HG03060 (cell line): ENCODE measurements around the gene RGS16.
A peak's percentile ranks its signal among the peaks of the same experiment; 100 is the strongest.

Experiments used
- ATAC-seq: cut with Tn5 transposase; IDR thresholded peaks from one replicate; pipeline ENCODE4 v1.9.1; 2021; ENCODE audit warnings: low read depth, moderate number of reproducible peaks; ENCODE audit not compliant: unreplicated experiment

The RGS16 gene

DNA sequence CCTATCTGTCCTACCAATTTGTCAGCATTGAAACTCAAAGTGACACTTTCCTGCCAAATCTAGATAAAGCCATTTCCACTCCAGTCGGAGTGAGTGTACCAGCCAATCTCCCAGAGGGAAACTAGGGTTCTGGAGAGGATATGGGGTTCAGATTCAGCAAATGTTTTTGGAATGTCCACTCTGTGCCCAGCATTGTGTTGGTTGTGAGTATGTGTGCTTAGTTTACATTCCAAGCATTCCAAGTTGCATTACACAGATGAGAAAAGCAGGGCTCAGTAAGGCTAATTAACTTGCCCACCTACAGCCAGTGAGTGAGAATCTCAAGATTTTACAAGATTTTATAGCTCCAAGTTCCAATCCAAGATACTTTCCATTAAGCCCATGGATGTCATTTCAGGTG, 26.4 kb upstream of the RGS16 start:
- no peak for ATAC-seq

DNA sequence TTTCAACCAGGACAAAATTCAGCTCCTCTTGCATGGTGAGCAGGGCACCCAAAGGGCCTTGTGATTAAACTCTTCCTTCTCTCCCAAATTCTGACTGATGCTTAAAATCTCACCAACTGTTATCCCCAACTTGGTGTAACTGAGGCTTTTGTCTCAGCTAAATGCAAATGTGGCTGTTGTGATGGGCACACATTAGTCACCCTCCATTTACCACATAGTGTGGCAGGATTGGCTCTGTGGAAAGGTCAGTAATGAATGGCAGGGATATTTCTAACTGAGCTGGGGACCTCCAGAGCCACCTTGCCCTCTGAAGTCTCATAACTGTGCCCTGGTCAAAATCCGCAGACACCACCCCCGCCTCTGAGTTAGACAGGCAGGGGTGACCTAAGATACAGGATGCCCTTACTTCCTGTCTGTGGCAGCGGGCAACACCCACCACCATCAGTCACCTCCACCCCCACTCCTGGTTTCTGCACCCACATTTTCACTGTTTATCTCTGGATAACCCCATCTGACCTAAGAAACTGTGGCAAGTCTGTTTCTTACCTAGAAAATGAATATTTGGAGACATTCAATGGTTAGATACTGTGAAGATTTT, 25.4 kb upstream of the RGS16 start:
- ATAC-seq: no peak

DNA sequence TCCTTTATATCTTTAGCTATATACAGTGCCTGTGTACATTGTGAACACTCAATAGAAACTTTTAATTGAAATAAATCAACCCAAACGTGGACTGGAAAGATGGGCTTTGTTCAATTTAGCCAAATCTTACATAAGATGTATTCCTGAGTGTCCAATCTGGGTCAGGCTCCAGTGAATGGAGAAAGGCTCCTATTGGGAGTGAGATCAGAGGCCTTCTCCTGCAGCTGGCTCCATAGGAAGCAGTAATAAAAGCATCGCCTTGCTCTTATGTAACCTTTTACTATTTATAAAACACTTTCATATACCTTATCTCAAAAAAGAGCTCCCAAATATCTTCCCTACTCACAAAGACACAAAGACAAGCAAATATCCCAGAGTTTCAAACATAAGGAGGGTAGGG, 24.9 kb upstream of the RGS16 start:
- no peak for ATAC-seq

DNA sequence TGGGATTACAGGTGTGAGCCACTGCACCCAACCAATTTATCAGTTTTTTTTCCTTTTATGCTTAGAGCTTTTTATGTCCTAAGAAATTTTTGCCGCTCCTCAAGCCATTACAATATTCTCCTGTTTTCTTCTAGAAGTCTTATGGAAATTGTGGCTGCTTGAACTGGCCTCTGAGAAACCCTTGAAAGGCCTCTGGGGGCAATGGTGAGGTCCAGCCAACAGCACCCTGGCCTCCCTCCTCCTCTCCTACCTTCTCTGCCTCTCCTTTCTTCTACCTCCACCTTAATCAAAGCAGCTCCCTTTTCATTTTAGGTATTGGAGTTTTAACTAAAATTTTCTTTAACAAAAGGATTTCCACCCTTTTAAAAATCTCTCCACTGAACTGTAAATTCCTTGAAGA, 24.5 kb upstream of the RGS16 start:
- ATAC-seq: no peak

DNA sequence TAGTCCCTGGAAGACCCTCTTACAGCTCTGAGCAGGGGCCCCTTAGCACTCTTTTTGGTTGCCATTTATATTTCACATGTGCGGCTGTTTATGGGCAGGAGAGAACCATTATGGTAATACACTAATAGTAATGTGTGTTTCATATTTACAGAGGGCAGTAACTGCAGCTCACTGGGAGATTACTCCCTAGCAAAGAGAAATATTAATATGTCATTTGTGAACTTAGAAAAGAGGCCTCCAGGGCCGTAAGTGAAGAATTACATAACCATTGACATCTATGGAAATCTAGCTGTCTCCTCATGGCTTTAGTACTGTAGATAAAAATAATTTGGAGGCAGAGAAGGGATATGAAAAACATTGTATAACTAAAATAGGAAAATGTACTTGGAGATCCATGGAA, 23.4 kb upstream of the RGS16 start:
- no peak for ATAC-seq

DNA sequence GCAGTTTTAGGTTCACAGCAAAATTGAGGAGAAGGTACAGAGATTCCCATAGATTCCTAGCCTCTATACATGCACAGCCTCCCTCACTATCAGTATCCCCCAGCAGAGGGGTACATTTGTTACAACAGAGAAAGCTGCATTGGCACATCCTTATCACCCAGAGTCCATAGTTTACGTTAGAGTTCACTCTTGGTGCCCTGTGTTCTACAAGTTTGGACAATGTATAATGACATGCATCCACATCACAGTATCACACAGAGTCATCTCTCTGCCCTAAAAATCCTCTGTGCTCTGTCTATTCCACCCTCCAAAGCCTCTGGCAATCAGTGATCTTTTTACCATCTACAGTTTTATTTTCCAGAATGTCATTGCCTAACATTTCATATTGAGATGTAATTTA, 22.3 kb upstream of the RGS16 start:
- no peak for ATAC-seq

DNA sequence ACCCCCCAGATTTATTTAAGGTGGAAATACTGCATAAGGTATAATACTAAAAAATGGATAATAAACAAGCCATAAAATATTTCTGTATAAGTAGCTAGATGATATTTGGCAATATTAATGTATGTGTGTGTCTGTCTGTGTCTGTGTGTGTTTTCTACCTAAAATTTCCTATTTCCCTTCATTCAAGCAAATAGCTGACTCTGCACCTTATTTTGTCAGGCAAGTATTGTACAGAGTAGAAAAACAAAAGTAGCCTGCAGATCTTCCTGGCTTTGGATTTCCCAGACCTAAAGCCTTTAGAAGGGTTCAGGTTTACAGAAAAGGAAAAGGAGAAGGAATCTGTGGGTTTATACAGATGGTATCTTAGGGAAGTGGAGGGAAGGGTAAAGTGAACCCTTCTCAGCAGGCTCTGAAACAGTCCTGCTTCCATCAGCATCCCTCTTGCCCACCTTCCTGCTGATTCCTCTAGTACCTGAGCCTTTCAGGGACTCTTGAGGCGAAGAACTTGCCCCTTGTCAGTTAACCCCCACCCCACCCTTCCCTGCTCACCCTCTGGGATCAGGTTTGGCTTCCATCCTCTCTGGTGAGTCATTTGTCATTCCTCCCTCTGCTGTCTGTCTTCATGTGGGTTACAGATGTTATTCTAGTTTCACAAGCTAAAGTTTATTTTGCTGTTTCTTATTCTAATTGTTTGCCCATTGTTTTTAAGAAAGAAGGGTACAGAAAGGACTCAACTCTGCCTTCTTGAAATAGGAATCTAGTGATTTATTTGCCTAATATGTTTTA, 21.7 kb upstream of the RGS16 start:
- ATAC-seq: no peak

DNA sequence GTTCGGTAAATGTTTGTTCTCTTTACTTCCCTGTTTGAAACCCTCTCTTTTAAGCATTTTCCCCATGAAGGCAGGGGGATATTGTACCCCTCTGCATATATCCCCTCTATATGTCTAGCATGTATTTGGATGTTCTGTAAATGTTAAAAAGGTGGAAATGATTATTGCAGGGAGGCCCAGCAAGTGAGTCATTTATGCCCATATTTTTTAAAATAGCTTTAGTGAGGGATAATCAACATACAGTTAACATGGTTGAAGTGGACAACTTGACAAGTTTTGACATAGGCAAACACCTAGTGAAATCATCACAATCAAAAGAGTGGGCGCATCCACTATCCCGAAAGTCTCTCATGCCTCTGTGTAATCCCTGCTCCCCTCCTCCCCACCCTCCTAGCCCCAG, 20.8 kb upstream of the RGS16 start:
- no peak for ATAC-seq

DNA sequence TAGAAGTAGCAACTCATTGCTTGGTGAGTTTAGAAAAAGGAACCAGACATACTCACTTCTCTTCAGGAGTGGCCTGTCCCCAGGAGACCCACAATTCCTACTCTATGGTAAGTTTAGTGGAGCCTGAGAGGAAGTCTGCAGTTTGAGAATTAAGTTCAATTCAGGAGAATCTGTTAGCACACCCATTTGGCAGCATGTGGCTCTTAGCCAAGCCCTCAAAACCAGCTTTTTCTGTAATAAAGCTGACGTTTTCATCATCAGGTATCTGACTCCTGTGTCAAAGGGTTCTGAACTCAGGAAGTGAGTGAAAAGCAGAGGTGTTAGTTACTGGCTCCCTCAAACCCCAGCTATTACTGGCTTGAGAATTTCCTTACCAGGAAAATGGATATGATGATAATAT, 20.4 kb upstream of the RGS16 start:
- ATAC-seq: no peak

DNA sequence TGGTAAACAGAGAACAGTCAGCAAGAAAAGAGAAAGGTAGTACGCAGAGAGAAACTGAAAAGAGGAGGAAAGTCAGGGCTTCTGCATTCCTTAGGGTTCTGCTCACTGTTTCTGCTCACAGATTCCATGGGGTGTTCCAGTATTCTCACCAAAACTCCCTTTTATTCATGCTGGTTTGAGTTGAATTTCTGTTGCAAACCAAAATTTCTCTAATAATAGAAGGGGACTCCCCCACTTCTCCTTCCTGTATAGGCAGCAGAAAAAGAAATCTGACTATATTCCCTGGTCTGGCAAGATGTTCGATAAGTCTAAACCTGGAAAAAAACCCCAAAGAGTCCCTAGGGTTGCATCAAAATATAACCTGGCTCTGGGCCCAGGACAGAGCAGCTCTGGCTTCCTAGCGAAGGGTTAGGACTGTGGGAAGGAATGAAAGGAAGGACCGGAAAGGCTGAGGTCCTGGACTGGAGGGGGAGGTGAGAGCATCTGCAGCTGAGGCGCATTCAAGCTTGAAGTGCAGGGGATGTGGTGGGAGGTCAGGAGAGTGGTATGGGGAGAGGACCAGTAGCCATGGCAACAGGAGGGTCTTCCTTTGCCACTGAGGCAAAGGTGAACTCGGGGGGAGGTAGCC, 18.8 kb upstream of the RGS16 start:
- ATAC-seq: no peak

DNA sequence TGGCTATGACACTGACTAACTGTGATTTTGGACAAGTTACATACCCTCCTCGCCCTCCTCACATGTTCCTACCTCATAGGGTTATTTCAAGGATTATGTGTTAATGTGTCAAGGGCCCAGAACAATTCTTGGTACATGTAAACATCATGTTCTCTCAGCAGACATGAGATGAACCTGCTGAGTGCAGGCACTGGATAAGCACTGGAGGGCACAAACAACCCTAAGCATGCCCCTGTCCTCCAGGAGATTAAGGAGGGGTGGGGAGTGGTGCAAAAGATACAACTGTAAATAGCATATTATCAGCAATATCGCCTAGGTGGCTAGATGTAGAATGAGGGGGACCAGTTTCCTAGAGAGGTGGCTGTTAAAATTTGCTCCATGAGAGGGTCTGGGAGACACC, 17.7 kb upstream of the RGS16 start:
- ATAC-seq: no peak

DNA sequence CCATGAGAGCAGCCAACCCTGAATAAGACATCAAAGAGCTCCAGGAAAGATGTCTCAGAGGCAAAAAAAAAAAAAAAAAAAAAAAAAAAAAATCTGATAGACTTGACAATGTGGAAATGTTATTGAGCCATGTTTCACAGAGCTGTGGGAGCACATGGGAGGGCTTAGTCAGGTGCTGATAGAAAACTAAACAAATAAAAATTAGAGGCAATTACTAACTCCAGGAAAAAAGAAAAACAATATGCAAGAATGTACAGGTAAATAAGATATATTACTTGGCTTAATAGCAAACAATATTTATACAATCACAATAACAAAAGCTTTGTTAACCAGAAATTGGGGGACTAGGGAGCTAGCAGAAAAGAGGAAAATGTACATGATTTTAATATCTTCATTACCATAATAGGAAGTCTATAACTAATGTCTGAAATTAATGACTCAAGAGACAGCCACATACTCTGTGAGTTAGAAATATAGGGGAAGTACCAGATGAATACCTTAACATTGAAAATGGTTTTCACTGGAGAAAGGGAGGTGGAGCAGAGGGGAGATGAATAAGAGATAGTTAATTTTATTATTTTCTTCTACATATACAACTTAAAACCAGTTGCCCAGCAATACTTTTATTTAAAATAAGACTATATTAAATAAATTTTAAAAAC, 16.9 kb upstream of the RGS16 start:
- no peak for ATAC-seq

DNA sequence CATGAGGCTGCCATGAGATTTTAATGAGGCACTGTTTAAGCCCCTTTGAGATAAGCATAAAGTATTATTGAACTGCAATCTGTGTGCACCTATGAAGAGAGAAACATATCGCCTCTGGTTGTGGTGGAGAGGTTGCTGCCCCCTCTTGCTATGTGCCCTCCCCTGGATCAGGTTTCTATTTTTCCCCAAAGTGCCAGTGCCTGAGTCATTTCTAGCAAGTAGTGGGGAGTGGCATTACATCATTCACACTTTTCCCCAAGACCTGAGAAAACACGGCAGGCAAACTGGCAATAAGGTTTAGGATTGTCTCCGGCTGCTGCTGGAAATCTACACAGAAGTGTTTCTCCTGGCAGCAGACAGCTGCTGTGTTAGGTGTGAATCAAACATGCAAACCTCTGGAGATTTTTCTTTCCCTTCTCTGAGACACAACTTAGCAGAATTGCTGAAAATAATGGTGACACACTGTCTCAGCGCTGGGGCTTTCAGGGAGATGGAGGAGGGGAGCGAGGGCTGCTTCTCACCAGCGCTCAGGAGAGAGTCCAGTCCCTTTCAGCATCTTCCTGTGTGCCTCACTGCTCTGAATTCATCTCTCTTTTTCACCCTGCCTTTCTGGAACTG, 13.7 kb upstream of the RGS16 start:
- ATAC-seq: no peak

DNA sequence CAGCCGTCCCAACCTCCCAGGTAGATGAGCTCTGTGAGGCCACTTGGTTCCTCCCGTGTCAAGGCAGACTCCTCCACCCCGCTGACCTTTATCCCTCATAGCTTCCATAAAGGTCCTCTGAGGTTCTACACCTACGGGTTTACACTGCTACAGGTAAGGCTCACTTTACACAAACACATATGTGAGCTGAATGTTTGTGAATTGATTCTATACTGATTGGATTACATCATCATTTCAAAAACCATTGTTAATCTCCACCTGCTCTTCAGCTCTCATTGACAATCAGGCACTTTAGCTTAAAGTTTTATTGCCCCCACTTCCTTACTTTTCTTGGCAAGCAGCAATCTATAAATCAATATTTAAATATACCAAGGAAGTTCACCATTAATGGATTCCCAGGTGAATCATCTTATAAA, 12.8 kb upstream of the RGS16 start:
- ATAC-seq: no peak

DNA sequence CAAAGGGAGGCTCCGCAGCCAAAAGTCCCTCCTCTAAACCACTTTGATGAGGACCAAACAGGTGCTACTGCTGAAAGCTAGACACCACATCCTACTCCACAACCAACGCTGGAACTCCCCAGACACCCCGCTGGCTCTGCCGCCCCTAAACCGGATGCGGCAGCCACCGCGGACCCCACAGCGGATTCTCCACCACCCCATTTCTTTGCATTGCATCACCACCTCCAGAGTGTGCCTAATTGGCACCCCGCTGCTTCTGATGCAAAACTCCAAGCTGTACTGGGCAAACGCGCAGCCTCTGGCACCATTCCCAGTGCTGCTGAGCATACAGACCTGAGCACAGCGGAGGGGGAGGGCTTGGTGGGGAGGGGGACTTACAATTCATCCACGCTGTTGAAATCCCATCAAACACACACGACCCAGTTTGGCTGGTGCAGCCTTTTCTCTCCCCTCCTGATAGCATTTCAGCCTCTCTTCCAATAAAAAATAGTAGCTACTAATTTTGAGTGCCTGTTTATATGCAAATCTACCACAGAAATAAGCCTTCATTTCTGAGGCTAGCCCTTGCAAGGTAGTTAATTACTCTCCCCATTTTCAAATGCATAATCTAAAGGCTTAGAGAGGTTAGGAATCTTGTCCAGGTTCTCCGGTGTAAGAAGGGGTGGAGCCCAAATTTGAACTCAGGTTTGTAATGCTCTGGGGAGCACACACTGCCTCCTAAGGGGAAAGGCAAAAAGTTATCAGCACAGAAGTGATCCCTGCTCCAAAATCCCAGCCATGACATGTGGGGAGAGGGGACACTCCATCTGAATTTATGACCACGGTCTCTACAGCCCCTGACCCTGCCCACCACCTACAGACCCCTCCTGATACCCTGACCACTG, 12.2 kb upstream of the RGS16 start:
- ATAC-seq: peak; percentile 59

DNA sequence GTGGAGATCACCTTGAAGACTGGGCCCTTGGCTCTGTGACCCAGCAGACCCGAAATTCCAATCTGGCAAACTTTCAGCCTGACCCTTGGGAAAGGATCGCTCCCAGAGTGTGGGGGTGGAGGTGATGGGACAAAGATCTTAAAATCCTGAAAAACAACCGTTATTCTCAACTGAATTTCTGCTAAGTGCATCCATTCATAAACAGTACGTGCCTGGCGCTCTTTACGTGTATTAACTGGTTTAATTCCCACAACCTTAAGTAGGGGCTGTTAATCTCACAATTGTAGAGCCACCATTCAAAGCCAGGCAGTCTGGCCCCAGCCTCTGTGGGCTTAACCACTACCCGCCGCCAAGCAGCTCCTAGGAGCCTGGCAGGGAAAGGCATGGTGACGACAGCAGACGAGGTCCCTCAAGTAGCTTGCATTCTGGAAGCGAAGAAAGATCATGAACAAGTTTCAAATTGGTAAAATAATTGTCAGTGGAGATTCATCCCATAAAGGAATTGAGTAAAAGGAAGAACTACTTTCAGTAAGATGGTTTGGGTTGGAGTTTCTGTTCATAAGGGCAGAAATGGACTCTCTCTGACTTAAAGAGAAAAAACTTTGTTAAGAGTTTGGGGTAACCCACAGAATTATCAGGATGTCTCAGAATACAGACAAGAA, 11.4 kb upstream of the RGS16 start:
- ATAC-seq: peak; percentile 18

DNA sequence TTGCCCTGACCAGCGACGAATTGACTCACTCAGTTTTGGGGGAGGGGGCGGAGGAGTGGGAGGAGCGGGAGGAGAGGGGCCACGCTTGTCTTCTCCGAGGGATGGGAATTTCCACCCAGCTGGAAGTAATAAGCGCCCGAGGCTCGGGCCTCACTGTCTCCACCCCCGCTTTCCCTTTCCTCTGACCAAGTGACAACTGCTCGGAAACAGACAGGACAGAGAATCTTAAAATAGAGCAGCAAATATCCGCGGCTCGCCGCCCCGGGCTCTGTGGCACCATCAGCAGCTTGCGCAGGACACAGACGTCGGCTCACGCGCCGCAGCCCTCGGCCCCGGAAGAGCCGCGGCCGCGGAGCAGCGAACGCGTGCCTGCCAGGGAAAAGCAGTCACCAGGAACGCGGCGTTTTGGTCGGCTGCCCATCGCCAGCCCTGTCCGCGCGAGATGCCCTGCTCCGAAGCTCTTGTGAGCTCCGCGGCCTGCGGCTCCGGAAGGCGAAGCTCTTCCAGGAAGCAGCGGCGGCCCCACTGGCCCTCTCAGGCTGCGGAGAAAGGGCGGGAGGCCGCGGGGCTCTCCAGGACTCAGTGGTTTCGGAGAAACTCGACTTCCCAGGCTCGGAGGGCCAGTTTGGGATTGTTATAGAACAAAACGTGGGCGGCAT, 10.7 kb upstream of the RGS16 start:
- ATAC-seq: no peak

DNA sequence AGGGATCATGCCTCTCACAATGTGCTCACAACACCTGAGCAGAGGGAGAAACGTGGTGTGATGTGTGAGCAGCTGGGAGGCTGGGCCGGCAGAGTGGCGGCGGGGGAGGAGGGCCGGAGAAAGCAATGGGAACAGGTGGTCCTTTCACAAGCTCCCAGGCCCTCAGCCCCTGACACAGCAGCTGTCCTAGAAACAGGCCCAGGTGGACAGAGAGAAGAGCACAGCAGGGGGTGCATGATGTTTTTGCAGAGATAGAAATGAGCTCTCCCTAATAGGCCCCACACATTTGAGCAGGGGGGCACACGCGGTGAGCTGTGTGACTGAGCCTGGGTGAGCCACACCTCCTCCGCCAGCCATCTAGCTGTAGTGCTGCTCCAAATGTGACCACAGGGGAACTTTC, 7.6 kb upstream of the RGS16 start:
- no peak for ATAC-seq

DNA sequence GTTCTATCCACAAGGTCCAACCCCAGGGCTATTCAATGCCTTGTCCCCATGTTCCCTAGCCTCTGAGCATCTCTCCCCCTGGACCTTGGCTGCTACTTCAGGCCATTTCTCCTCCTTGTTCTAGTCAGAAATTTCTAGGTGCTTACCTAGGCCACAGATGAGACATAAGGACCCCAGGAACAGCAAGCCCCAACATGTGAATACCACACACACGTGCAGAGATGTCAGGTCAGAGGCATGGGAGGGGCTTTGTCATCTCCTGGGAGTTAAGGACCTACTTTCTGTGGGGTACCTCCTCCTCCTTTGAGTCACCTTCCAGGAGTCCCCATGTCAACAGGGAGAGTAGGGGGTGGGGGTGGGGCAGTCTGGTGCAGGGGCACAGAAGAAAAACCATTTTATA, 7.1 kb upstream of the RGS16 start:
- ATAC-seq: no peak
